GM19397 (cell line): ENCODE data around the gene SLCO1A2.
"Not testable (repeated sequence)": the region's sequence is repeated elsewhere in the genome, so short reads cannot be mapped to it uniquely, and the experiment has no call there.

Experiments used
- ATAC-seq: cut with Tn5 transposase; IDR thresholded peaks from one replicate; pipeline ENCODE4 v1.9.1; 2021; ENCODE audit warnings: mild to moderate bottlenecking, moderate library complexity; ENCODE audit not compliant: unreplicated experiment

SLCO1A2 gene, protein sequence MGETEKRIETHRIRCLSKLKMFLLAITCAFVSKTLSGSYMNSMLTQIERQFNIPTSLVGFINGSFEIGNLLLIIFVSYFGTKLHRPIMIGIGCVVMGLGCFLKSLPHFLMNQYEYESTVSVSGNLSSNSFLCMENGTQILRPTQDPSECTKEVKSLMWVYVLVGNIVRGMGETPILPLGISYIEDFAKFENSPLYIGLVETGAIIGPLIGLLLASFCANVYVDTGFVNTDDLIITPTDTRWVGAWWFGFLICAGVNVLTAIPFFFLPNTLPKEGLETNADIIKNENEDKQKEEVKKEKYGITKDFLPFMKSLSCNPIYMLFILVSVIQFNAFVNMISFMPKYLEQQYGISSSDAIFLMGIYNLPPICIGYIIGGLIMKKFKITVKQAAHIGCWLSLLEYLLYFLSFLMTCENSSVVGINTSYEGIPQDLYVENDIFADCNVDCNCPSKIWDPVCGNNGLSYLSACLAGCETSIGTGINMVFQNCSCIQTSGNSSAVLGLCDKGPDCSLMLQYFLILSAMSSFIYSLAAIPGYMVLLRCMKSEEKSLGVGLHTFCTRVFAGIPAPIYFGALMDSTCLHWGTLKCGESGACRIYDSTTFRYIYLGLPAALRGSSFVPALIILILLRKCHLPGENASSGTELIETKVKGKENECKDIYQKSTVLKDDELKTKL

DNA sequence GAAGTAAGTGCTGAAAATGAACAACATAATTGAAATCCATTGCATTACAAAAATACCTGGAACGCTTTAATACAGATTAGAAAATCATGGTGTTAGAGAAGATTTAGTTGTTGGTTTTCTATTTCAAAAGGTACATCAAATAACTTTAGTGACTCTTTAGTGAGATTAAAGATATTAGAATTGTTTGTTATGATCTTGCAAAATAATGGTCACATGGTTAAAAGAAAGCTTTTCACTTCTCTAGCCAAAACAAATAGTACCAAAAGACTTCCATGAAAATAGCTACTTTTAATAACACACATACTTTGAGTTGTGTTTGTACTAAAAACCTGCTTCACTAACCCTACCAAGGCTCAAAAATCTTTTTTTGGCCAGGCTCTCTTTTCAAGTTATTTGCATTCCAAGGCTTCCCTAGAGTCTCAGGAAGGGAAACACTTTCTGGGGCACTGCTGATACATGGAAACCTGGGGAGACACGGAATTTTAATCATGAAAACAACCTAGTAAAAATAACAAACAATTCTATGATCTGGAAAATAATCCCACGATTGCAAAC is at the start of gene SLCO1A2:
TSS of gene SLCO1A2 (minus strand) at position 147 of the 555 bp plus-strand sequence. CDS start 270 bp downstream, outside the sequence.
- ATAC-seq, result no peak

DNA sequence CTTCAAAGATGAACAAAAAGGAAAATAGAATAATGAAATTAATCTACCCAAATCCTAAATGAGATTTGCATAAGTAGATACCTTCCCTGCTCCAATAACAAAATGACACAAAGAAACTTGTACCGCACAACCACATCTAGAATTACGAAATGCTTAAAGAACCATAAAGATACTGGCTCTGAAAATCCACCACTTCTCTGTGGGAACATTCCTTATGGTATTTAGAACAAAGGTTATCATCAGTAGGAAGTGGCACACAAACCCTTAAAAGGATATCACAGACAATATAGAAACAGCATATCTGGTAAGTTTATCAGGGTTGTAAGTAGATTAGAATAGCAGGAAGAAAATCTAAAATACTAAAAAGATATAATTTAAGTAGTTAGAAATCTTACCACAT is 49.5 kb upstream of the SLCO1A2 start:
- ATAC-seq, result no peak

DNA sequence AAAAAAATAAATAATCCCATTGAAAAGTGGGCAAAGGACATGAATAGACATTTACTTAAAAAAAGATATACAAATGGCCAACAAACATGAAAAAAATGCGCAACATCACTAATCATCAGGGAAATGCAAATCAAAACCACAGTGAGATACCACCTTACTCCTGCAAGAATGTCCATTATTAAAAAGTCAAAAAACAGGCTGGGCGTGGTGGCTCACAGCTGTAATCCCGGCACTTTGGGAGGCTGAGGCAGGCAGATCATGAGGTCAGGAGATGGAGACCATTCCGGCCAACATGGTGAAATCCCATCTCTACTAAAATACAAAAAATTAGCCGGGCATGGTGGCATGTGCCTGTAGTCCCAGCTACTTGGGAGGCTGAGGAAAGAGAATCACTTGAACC is 46.6 kb upstream of the SLCO1A2 start:
- ATAC-seq, result not testable (repeated sequence)

DNA sequence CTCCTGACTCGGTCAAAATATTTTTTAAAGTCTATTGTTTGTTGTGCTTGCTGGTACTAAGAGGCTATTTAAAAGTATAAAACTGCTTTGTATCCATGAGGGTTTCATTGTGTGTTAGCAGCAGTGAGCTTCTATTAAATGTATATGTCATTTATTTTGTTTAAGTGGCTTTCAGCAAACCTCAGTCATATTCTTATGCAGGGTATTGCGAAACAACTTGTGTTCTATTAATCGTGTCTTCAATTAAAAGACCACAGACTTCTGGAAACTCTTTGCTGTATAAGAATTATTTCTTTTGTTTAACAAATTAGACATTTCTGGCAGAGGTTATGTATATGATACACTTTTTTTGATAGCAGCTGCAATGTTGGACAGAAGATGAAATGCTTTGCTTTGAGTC is 44.5 kb upstream of the SLCO1A2 start:
- no peak for ATAC-seq

DNA sequence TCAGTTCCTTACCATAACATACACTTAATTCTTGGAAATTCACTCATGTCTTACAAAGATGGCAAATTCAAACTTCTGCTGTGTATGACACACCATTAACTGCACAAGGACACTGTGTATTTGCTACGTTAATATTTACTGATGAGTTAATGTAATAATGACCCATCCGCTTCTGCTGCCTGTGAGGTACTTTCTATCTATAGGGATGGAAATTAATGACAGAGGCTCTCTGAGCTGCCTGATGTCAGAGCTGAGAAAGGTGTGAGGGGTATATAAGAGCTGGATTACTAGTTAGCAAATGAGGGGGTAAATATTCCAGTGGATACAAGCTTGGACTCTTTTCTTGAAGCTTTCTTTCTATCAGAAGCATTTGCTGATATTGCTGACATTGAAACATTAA is 37.9 kb upstream of the SLCO1A2 start, which contains the start of gene IAPP:
TSS of gene IAPP (plus strand) at position 301 of the 400 bp plus-strand sequence. CDS start 450 bp downstream, outside the sequence.
- no peak for ATAC-seq

DNA sequence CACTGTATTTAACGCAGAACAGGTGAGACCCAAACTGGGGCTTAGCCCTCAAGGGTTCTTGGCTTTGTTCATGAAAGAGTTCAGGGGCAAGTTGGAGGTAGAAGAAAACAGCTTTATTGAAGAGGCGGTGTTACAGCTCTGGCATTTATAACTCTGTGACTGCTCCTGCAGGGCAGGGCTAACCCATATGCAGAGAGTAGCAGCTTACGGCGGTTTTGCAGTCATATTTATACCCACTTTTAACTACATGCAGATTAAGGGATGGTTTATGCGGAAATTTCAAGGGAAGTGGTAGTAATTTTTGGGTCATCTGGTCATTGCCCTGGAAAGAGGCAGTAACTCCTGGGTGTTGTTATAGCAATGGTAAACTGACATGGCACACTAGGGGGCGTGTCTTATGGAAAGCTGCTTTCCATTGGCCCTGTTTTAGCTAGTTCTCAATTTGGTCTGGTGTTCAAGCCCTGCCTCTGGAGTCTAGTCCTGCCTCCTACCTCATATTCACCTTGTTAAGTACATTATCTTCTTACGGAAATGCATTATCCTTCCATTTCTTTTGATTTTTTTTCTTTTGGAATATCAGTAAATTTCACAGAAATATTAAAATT is 36.2 kb upstream of the SLCO1A2 start:
- ATAC-seq, result no peak

DNA sequence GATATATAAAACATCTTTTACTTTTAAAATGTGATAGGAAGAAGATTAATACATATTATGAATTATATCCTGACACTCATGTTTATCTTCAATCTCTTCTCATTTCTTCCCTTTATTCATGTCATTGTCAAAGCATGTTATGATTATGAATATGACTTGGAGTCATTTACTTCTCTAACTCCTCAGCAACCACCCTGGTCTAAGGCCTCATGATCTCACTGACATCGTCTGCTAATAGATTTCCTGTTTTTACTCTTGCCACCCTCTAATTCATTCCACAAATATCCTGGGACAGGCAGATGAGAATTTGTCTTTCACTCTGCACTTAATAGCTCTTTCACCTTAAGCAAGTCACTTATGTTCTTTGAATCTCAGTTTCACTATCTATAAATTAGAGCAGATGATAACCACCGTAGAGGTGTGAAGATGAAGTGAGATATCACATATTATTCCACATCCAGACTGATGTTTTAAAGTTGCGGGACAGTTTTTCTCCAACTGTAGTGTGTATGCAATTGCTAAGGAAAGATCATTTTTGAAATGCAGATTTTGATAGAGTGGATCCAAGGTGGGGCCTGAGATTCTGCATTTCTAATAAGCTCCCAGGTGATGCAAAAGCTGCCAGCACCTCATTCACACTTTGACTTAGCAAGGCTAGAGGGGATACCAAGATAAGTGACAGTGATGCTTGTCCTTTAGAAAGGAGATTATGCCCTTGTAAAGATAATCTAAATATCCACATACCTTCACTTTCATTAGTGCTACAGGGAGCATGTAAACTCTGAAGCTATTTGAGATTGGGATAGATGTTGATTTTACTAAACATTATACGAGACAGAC is 34.6 kb upstream of the SLCO1A2 start:
- no peak for ATAC-seq

DNA sequence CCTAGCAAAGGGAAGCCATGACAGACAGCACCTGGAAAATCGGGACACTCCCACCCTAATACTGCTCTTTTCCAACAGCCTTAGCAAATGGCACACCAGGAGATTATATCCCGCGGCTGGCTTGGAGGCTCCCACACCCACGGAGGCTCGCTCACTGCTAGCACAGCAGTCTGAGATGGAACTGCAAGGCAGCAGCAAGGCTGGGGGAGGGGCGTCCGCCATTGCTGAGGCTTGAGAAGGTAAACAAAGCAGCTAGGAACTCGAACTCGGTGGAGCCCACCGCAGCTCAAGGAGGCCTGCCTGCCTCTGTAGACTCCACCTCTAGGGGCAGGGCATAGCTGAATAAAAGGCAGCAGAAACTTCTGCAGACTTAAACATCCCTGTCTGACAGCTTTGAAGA is 25.9 kb upstream of the SLCO1A2 start:
- not testable (repeated sequence) for ATAC-seq

DNA sequence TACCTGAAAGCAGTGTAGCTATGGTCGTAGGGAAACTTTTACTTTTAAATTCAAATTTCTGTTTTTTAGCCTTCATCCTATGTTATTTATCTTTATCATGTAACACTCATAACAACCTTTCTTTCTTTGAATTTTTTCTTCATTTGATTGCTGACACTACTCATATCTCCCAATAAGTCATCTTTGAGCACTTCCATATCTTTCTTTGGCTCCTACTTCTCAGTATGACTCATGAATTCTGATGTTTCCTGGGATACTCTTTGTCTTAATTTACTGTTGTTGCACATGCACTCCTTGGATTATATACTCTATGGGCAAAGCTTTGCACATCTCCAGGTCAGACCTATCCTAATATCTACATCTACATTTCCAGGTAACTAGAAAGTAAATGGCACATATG is 19.9 kb upstream of the SLCO1A2 start:
- ATAC-seq, result no peak

DNA sequence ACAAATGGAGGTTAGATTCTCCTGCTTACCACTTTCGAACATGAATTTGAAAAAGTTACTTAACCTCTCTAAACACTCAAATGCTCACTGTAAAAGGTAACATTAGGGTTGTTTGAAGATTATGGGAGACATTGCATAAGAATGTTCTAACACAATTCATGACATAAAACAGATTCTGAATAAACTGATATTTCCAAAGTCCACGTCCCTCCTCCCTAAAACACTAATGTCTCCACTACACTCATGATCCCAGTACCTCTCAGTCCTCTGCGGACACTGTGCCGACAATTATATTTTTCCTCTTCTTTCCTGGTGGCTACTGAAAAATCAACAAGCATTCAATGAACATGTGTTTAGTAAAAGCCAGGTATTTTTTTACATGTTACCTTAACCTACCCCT is 19.2 kb upstream of the SLCO1A2 start:
- ATAC-seq, result no peak

DNA sequence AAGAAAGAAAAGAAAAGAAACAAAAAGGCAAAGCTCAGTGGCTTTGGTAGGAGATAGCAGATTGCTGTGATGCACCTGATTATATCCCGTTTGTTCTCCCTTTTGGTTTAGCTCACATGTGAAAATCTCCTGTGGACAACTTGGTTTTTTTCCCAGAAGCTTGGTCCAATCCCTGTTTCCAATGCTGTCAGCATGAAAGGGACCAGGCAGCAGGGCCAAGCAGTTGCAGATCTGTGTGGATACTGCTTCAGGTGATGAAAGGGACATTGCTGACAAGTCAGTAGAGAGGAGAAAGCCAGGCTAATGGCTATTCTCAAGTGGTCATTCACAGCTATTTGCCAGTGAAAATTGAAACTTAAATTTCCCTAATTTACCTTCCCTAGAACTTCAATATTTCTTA is 18.8 kb upstream of the SLCO1A2 start:
- ATAC-seq, result no peak

DNA sequence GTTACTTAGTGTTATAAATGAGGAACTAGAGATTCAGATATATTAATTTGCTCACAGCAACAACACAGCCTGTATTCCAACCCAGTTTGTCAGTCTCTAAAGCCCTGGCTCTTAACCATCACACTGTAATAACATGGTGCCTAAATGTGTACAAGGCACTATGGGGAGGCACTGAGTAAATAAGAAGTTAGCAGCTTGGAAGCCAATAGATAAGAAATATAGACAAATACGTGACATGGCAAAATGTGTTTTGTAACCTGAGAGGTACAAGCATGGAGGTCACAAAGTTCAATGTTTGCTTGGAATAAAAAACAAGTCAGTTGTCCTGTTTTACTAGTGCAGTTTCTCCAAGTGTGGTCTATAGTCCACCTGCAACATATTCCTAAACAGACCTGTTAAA is 16.3 kb upstream of the SLCO1A2 start:
- ATAC-seq, result no peak

DNA sequence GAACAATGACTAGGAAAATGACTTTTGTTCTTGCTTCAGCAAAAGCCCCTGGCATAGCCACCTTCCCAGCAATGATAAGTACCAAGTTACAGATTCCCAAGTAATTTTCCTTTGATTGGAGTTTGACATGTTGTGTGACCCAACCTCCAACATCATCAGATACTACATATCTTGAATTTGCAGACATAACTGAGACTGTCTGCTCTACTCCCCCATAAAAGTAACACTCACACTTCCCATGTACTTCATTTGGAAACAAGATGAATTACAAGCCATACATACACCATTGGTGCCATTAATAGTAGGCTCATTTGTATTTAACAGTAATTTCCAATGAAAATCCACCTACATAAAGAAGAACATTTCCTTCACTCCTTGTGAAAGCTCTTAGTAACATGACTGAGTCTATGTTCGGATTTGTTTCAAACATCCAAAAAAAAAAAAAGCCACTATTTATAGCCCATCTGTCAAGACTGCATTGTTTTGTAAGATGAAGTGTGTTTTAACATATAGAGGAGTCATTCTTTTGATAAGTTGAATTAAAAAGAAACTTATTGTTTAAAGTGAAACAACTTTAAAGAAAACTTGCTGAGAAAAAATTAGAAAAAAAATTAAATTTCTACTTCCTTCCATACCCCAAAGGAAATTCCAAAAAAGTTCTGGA is 12.0 kb upstream of the SLCO1A2 start:
- no peak for ATAC-seq

DNA sequence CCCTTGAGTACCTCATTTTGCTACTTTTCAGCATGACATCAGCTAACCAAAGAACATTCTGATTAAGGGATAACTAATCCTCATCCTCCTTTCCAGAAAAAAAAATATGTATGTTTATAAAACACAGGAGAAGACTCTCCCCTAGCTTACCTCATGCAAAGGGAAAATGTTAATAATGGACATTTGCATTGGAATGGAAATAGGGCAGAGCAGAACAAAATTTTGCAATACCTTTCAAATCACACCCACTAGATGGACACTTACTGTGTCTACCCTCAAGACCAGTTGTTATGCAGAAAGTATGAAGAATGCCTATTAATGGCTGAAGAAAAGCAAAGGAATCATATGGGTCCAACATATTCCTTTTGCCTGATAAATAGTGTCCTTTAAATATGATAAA is 8.9 kb upstream of the SLCO1A2 start:
- ATAC-seq, result no peak

DNA sequence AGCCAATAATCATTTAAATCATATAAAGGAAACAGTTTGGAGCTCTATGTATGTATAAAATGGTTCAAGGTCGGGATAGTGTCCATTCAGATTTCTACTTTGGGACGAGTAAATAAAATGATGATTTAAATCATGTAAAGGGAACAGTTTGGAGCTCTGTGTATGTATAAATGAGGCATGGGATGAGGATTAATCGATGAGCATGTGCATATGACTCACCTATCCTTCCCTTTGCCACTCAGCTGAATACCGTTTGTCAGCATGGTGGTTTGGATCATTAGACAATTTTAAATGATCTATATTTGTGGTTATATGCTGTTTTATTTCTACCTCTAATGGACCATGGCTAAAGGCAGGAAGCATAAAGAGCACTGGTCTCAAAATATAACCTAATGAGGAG is 7.1 kb upstream of the SLCO1A2 start:
- no peak for ATAC-seq

DNA sequence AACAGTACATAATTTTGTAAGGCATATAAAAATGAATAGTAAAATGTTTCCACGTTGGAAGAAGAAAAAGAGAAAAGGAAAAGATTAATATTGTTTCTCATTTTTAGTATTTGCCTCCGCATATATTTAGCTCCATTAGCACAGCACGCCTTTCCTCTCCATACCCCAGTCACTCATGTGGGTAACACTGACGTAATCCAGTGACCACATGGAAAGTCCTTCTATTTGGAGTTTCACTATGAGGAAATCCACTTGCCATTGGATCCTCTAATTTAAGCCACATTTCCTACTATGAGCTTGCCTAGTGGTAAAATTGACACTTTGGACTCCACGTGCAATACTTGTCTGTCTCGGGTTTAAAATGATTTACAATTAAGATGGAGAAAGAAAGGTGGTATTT is 5.7 kb upstream of the SLCO1A2 start:
- no peak for ATAC-seq

DNA sequence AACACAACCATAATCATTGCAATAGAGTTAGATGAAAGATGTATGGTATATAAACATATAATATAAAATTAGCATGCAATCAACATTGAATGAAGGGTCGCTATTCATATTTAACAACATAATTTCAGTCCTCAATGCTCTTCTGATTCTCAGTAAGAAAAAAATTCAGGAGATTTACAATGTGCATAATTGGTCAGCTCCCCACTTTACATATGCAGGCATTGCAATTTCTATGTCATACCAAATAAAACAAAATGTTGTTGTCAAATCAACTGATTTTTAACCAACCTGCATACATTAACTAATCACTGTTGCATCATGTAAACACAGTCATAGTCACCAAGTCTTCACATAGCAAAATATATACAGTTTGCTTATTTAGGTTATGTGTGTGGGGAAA is 5.2 kb upstream of the SLCO1A2 start:
- no peak for ATAC-seq

DNA sequence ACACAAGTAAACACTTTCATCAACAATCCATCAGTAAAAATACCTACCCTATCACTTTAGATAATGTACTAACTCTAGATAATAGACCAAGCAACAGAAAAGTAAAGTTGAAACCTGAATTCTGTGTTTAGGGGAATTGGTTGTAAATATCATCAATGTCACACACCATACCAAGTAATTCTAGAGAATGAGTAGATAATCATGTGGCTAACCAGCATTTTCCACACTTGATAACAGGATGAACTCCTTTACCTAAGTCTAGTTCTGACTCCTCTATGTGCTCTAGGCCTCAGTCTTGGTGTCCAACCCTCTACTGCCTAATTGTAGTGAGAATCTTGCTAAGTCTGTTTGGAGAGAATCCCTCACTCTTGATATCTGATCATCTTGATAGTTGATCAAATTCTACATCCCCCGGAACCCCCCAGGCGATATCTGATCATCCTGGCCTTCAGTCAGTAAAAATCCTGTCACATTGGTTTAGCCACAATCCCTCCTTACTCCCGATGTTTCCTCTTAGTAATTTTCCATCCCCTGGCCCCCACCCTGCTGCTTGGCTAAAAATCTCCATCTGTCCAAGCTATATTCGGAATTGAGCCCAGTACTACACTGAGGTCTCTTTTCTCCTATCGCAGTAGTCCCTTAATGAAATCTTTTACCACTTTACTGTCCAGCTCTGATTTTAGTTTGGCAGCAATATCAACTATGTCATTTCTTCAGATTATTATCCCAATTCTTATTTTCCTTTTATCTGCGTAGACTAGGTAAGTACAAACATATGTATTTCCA is 3.4 kb upstream of the SLCO1A2 start:
- no peak for ATAC-seq

DNA sequence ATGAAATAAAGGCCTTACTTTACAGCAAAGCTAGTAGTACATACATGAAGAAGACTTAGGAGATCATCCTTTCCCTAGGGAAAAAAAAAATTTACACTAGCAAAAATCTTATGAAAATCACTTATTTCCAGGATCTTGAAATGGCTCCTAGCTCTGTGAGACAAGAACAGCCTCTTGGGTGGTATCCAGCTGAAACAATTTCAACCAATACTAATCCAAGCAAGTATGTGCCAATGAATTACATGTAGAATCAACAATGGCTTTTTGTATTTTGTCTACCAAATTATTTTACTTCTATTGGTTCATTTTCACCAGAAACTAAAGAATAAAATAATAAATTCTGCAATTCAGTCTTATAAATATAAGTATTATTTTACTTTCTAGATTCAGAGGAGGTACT is 2.7 kb upstream of the SLCO1A2 start:
- no peak for ATAC-seq
